ENCODE data around the gene GLI1. TPM values are rescaled to one million over a fixed set of nuclear protein-coding genes. Genes with fewer than 3 reads are reported as not detected.

The GLI1 gene
- total RNA-seq, 1 experiment from 2014 or later, result 6.4 TPM

DNA sequence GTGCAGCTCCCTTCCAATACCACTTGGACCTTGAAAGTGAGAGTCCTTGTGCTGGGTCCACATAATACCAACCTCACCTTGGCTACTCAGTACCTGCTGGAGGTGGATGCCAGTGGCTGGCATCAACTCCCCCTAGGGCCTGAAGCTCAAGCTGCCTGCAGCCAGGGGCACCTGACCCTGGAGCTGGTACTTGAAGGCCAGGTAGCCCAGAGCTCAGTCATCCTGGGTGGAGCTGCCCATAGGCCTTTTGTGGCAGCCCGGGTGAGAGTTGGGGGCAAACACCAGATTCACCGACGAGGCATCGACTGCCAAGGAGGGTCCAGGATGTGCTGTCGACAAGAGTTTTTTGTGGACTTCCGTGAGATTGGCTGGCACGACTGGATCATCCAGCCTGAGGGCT, 10.2 kb upstream of the GLI1 start:
- POLR2A ChIA-PET, result no interaction called here
- TF ChIP-seq SP1 (IDR thresholded peaks at IDR 0.05; ENCODE audit: low read depth), result no peak
- TF ChIP-seq, protein P1, sequence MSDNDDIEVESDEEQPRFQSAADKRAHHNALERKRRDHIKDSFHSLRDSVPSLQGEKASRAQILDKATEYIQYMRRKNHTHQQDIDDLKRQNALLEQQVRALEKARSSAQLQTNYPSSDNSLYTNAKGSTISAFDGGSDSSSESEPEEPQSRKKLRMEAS (IDR thresholded peaks at IDR 0.05), result no peak
- no peak for TF ChIP-seq SRF (IDR thresholded peaks at IDR 0.05; ENCODE audit: low read depth)
- no peak for TF ChIP-seq CBX3 (IDR thresholded peaks at IDR 0.05; ENCODE audit: low read depth)
- TF ChIP-seq, protein P2, sequence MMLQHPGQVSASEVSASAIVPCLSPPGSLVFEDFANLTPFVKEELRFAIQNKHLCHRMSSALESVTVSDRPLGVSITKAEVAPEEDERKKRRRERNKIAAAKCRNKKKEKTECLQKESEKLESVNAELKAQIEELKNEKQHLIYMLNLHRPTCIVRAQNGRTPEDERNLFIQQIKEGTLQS (IDR thresholded peaks at IDR 0.05), result no peak
- no peak for TF ChIP-seq ELF1 (IDR thresholded peaks at IDR 0.05; ENCODE audit: borderline replicate concordance, low read depth)
- TF ChIP-seq, protein P3, sequence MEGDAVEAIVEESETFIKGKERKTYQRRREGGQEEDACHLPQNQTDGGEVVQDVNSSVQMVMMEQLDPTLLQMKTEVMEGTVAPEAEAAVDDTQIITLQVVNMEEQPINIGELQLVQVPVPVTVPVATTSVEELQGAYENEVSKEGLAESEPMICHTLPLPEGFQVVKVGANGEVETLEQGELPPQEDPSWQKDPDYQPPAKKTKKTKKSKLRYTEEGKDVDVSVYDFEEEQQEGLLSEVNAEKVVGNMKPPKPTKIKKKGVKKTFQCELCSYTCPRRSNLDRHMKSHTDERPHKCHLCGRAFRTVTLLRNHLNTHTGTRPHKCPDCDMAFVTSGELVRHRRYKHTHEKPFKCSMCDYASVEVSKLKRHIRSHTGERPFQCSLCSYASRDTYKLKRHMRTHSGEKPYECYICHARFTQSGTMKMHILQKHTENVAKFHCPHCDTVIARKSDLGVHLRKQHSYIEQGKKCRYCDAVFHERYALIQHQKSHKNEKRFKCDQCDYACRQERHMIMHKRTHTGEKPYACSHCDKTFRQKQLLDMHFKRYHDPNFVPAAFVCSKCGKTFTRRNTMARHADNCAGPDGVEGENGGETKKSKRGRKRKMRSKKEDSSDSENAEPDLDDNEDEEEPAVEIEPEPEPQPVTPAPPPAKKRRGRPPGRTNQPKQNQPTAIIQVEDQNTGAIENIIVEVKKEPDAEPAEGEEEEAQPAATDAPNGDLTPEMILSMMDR (IDR thresholded peaks at IDR 0.05 in 2 of 3, conservative IDR thresholded peaks at IDR 0.05 in 1 of 3; ENCODE audit: borderline replicate concordance in 1 of 3, insufficient read depth in 1 of 3, low read depth in 2 of 3, low read length in 2 of 3), result no peak
- TF ChIP-seq ZFX (IDR thresholded peaks at IDR 0.05), result no peak
- no peak for TF ChIP-seq TCF7L2 (IDR thresholded peaks at IDR 0.05; ENCODE audit: borderline replicate concordance, extremely low read depth, insufficient read depth, insufficient read length)
- no peak for TF ChIP-seq SIN3A (IDR thresholded peaks at IDR 0.05; ENCODE audit: low read depth)
- TF ChIP-seq, protein P4, sequence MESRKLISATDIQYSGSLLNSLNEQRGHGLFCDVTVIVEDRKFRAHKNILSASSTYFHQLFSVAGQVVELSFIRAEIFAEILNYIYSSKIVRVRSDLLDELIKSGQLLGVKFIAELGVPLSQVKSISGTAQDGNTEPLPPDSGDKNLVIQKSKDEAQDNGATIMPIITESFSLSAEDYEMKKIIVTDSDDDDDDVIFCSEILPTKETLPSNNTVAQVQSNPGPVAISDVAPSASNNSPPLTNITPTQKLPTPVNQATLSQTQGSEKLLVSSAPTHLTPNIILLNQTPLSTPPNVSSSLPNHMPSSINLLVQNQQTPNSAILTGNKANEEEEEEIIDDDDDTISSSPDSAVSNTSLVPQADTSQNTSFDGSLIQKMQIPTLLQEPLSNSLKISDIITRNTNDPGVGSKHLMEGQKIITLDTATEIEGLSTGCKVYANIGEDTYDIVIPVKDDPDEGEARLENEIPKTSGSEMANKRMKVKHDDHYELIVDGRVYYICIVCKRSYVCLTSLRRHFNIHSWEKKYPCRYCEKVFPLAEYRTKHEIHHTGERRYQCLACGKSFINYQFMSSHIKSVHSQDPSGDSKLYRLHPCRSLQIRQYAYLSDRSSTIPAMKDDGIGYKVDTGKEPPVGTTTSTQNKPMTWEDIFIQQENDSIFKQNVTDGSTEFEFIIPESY (IDR thresholded peaks at IDR 0.05; ENCODE audit: extremely low read depth, insufficient replicate concordance, low read length), result no peak
- TF ChIP-seq, protein P5, sequence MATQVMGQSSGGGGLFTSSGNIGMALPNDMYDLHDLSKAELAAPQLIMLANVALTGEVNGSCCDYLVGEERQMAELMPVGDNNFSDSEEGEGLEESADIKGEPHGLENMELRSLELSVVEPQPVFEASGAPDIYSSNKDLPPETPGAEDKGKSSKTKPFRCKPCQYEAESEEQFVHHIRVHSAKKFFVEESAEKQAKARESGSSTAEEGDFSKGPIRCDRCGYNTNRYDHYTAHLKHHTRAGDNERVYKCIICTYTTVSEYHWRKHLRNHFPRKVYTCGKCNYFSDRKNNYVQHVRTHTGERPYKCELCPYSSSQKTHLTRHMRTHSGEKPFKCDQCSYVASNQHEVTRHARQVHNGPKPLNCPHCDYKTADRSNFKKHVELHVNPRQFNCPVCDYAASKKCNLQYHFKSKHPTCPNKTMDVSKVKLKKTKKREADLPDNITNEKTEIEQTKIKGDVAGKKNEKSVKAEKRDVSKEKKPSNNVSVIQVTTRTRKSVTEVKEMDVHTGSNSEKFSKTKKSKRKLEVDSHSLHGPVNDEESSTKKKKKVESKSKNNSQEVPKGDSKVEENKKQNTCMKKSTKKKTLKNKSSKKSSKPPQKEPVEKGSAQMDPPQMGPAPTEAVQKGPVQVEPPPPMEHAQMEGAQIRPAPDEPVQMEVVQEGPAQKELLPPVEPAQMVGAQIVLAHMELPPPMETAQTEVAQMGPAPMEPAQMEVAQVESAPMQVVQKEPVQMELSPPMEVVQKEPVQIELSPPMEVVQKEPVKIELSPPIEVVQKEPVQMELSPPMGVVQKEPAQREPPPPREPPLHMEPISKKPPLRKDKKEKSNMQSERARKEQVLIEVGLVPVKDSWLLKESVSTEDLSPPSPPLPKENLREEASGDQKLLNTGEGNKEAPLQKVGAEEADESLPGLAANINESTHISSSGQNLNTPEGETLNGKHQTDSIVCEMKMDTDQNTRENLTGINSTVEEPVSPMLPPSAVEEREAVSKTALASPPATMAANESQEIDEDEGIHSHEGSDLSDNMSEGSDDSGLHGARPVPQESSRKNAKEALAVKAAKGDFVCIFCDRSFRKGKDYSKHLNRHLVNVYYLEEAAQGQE (IDR thresholded peaks at IDR 0.05; ENCODE audit: low read depth), result no peak
- no peak for TF ChIP-seq POLR2AphosphoS5 (IDR thresholded peaks at IDR 0.05; ENCODE audit: low read depth, low read length)
- TF ChIP-seq FOSL1 (IDR thresholded peaks at IDR 0.05; ENCODE audit: low read depth), result no peak
- no peak for TF ChIP-seq JUND (IDR thresholded peaks at IDR 0.05)
- Histone ChIP-seq H3K36me3 (ENCODE audit: control insufficient read depth in 1 of 2, insufficient read depth in 2 of 2, low read length in 2 of 2) (no peaks in the 10 kb centered on the region), H3K4me1 (ENCODE audit: control insufficient read depth in 1 of 2, insufficient read depth in 2 of 2, low read length in 2 of 2) (peaks cover 3 to 9% of the 10 kb centered on the region in 2 experiments; a peak in 3 of 4 replicates), H3K27ac (ENCODE audit: low read depth, low read length) (no peak overlapping the region), H3K27me3 (ENCODE audit: insufficient read depth, low read length) (no peaks in the 10 kb centered on the region), H3K4me3 (replicated peaks in 1 of 2; ENCODE audit: low read depth in 1 of 2, low read length in 2 of 2) (no peak overlapping the region), H4K20me1 (ENCODE audit: insufficient read depth) (no peaks in the 10 kb centered on the region), H3K9ac (ENCODE audit: low read length) (no peak overlapping the region), H3K79me2 (ENCODE audit: insufficient read depth, low read length) (no peaks in the 10 kb centered on the region), H3K9me3 (ENCODE audit: control insufficient read depth in 1 of 2, insufficient read depth in 1 of 2, low read depth in 1 of 2, low read length in 2 of 2) (no peaks in the 10 kb centered on the region), H3K9me2 (ENCODE audit: insufficient read depth) (no peaks in the 10 kb centered on the region), H3K4me2 (ENCODE audit: low read length) (no peak overlapping the region), H2AFZ (ENCODE audit: low read depth, low read length, poor library complexity, severe bottlenecking) (no peak overlapping the region)
- DNase-seq (ENCODE audit: low read depth, low spot score) (no peak), ATAC-seq (no peak)
- RAD21 ChIA-PET (ENCODE audit: low non-redundant PET in 1 of 2, low total read pairs in 2 of 2, uncharacterized antibody in 2 of 2, unreplicated experiment in 2 of 2), result no interaction called here
- no TSS peak for BruUV-seq (replicated peaks)
- CTCF ChIA-PET, result no interaction called here
- intact Hi-C loops (cut with micrococcal nuclease), result no loop called here

All from HCT116 (cell line).